Measurements from ENCODE around the gene TMEM115. TPM values are rescaled to one million over a fixed set of nuclear protein-coding genes. Genes with fewer than 3 reads are reported as not detected.
A peak's percentile ranks its signal among the peaks of the same experiment; 100 is the strongest.

Gene TMEM115
- total and polyA plus RNA-seq, 9 of the 15 experiments (the other 6 are each of a cell fraction or from before 2014, with no cell fraction given) = 1.6 to 26.9 (median 14.1) TPM

- 0 out of 2 replicates have a peak, but pooled peaks have one; percentile 11 for TF ChIP-seq ERF (CRISPR knock-in tag; IDR thresholded peaks at IDR 0.05)
- TF ChIP-seq GABPA (tag; conservative IDR thresholded peaks at IDR 0.05; ENCODE audit: low read depth) = peak; percentile 93
- TF ChIP-seq ESRRB (CRISPR knock-in tag; IDR thresholded peaks at IDR 0.05; ENCODE audit: borderline replicate concordance) = no peak
- TF ChIP-seq TCF15 (CRISPR knock-in tag; IDR thresholded peaks at IDR 0.05) = no peak
- TF ChIP-seq PHB2 (IDR thresholded peaks at IDR 0.05; ENCODE audit: low read depth) = no peak
- no peak for TF ChIP-seq DNMT1 (IDR thresholded peaks at IDR 0.05)
- TF ChIP-seq KDM5B (IDR thresholded peaks at IDR 0.05; ENCODE audit: insufficient replicate concordance, low read depth, low read length) = peak; percentile 34
- TF ChIP-seq FIP1L1 (IDR thresholded peaks at IDR 0.05; ENCODE audit: low read depth, low read length, poor library complexity, severe bottlenecking) = no peak
- TF ChIP-seq ZNF609 (CRISPR knock-in tag; IDR thresholded peaks at IDR 0.05; ENCODE audit: borderline replicate concordance) = no peak
- TF ChIP-seq CREB1 (IDR thresholded peaks at IDR 0.05) = peak; percentile 74
- TF ChIP-seq CREB1 (CRISPR knock-in tag; IDR thresholded peaks at IDR 0.05) = peak; percentile 80
Observed at GRCh38 chr3:50358911-50359759, at the start of gene TMEM115 (continued).
